H1 (cell line): ENCODE results near the gene KIF5C. TPM values are rescaled to one million over a fixed set of nuclear protein-coding genes. Genes with fewer than 3 reads are reported as not detected.

Experiments used
- CTCF ChIA-PET: fragments of 300-600 bp; sonication (Branson Sonifier 250); formaldehyde crosslinking; loops from one replicate; lab custom pipeline; 2021; ENCODE audit not compliant: partially characterized antibody; lab: Charles Lee
- POLR2A ChIA-PET: fragments of 300-600 bp; sonication (Branson Sonifier 250); formaldehyde crosslinking; loops from one replicate; lab custom pipeline; 2021; ENCODE audit warnings: inconsistent platforms; ENCODE audit not compliant: partially characterized antibody; lab: Charles Lee
- DNase-seq, 2 experiments: peaks; one replicate each; pipeline versions ENCODE4 v3.0.0 to v3.0.0-alpha.2; 2010 to 2022; ENCODE audit warnings: low spot score in 2 of 2, low read depth in 1 of 2, mixed read lengths in 1 of 2
- FAIRE-seq: peaks from 2 replicates; lab custom pipeline; 2011; peaks lifted over from hg19 to GRCh38; lab: Jason Lieb, UNC
- H2AFZ ChIP-seq: 2 replicates; pipeline ENCODE4 v1.8.1; 2012; ENCODE audit warnings: low read length, inconsistent platforms
- H2AK5ac ChIP-seq: 2 replicates; pipeline ENCODE4 v1.6.1; 2013; ENCODE audit warnings: low read depth, low read length
- H2BK120ac ChIP-seq: replicated peaks from 2 replicates; pipeline ENCODE3; 2013; ENCODE audit warnings: low read depth, low read length, inconsistent platforms
- H2BK12ac ChIP-seq: 2 replicates; pipeline ENCODE4 v1.6.1; 2013; ENCODE audit warnings: low read depth, low read length
- H2BK15ac ChIP-seq: 2 replicates; pipeline ENCODE4 v1.6.1; 2013; ENCODE audit warnings: low read length
- H2BK20ac ChIP-seq: 2 replicates; pipeline ENCODE4 v1.6.1; 2013; ENCODE audit warnings: low read length
- H2BK5ac ChIP-seq: 2 replicates; pipeline ENCODE4 v1.6.1; 2013; ENCODE audit warnings: low read depth, low read length
- H3K14ac ChIP-seq: 2 replicates; pipeline ENCODE4 v1.6.1; 2013; ENCODE audit warnings: inconsistent platforms; ENCODE audit not compliant: insufficient read length
- H3K18ac ChIP-seq: 2 replicates; pipeline ENCODE4 v1.6.1; 2013; ENCODE audit warnings: low read length; ENCODE audit errors: extremely low read depth
- H3K23ac ChIP-seq: 2 replicates; pipeline ENCODE4 v1.6.1; 2013; ENCODE audit warnings: inconsistent platforms; ENCODE audit not compliant: insufficient read length
- H3K23me2 ChIP-seq: 2 replicates; pipeline ENCODE4 v1.6.1; 2013; ENCODE audit warnings: low read depth, low read length
- H3K27ac ChIP-seq: 2 replicates; pipeline ENCODE4 v1.6.1; 2011; ENCODE audit warnings: low read depth, low read length, inconsistent platforms
- H3K27me3 ChIP-seq, 4 experiments: replicated peaks in 1 of 4; 1 replicate in 1 of 4; 2 replicates in 3 of 4; pipeline versions ENCODE4 v1.6.1 to v1.8.1; 2011 to 2013; ENCODE audit warnings: low read length in 3 of 4, mild to moderate bottlenecking in 3 of 4, inconsistent platforms in 2 of 4, mixed read lengths in 2 of 4, moderate library complexity in 1 of 4; ENCODE audit not compliant: control insufficient read depth in 3 of 4, insufficient read depth in 3 of 4; ENCODE audit errors: extremely low read depth in 1 of 4
- H3K36me3 ChIP-seq, 4 experiments: 2 replicates each; pipeline versions ENCODE4 v1.6.1 to v1.8.1; 2011 to 2013; ENCODE audit warnings: mild to moderate bottlenecking in 4 of 4, low read length in 3 of 4, moderate library complexity in 2 of 4, control low read depth in 1 of 4, inconsistent platforms in 1 of 4; ENCODE audit not compliant: insufficient read depth in 4 of 4, control insufficient read depth in 2 of 4
- H3K4ac ChIP-seq: replicated peaks from 2 replicates; pipeline ENCODE3; 2013; ENCODE audit warnings: low read length, low read depth, mixed read lengths, inconsistent platforms; ENCODE audit not compliant: insufficient read length
- H3K4me1 ChIP-seq, 4 experiments: replicated peaks in 1 of 4; 1 replicate in 1 of 4; 2 replicates in 3 of 4; pipeline versions ENCODE4 v1.6.1 to v1.8.1; 2011 to 2013; ENCODE audit warnings: low read length in 3 of 4, inconsistent platforms in 2 of 4, mixed read lengths in 1 of 4; ENCODE audit not compliant: insufficient read depth in 4 of 4, control insufficient read depth in 3 of 4
- H3K4me2 ChIP-seq, 2 experiments: 2 replicates each; pipeline versions ENCODE4 v1.6.1 to v1.8.1; 2011 to 2013; ENCODE audit warnings: low read depth in 2 of 2, low read length in 2 of 2, control low read depth in 1 of 2, inconsistent platforms in 1 of 2, mild to moderate bottlenecking in 1 of 2; ENCODE audit not compliant: insufficient read depth in 1 of 2
- H3K4me3 ChIP-seq, 4 experiments: fragments of 200-600, 300-600 bp in 1 of 4; sonication (generic), shearing (Covaris generic), sonication (Bioruptor Twin) in 1 of 4; 2 replicates each; pipeline versions ENCODE4 v1.5.1 to v1.8.1; 2011 to 2016; ENCODE audit warnings: low read length in 4 of 4, low read depth in 3 of 4, control low read depth in 2 of 4, inconsistent platforms in 2 of 4, mild to moderate bottlenecking in 2 of 4, mixed read lengths in 1 of 4, moderate library complexity in 1 of 4; ENCODE audit not compliant: insufficient read depth in 2 of 4; ENCODE audit errors: extremely low read depth in 1 of 4
- H3K56ac ChIP-seq: replicated peaks from 2 replicates; pipeline ENCODE3; 2013; ENCODE audit warnings: low read depth, mild to moderate bottlenecking, mixed read lengths, low read length, inconsistent platforms; ENCODE audit not compliant: insufficient read length
- H3K79me1 ChIP-seq: 2 replicates; pipeline ENCODE4 v1.6.1; 2013; ENCODE audit warnings: low read depth, low read length, control low read depth
- H3K79me2 ChIP-seq, 2 experiments: 2 replicates each; pipeline versions ENCODE4 v1.6.1 to v1.8.1; 2012 to 2013; ENCODE audit warnings: low read length in 2 of 2, mild to moderate bottlenecking in 2 of 2, inconsistent platforms in 1 of 2; ENCODE audit not compliant: insufficient read depth in 2 of 2, control insufficient read depth in 1 of 2
- H3K9ac ChIP-seq, 4 experiments: replicated peaks in 1 of 4; 1 replicate in 1 of 4; 2 replicates in 3 of 4; pipeline versions ENCODE4 v1.6.1 to v1.8.1; 2011 to 2013; ENCODE audit warnings: low read depth in 3 of 4, low read length in 3 of 4, control low read depth in 2 of 4, mild to moderate bottlenecking in 2 of 4, moderate library complexity in 2 of 4, inconsistent platforms in 1 of 4; ENCODE audit errors: extremely low read depth in 1 of 4
- H3K9me3 ChIP-seq, 2 experiments: 2 replicates each; pipeline versions ENCODE4 v1.6.1 to v1.8.1; 2012 to 2013; ENCODE audit warnings: mild to moderate bottlenecking in 2 of 2, moderate library complexity in 2 of 2, control low read depth in 1 of 2, inconsistent platforms in 1 of 2, low read depth in 1 of 2, low read length in 1 of 2, mixed read lengths in 1 of 2; ENCODE audit not compliant: insufficient read depth in 2 of 2
- H4K20me1 ChIP-seq, 2 experiments: replicated peaks in 1 of 2; 2 replicates each; pipeline versions ENCODE3 to v1.8.1; 2011 to 2013; ENCODE audit warnings: inconsistent platforms in 2 of 2, low read length in 2 of 2, mild to moderate bottlenecking in 1 of 2; ENCODE audit not compliant: insufficient read depth in 2 of 2, control insufficient read depth in 1 of 2
- H4K5ac ChIP-seq: 2 replicates; pipeline ENCODE4 v1.6.1; 2013; ENCODE audit warnings: low read length, low read depth, mixed read lengths, inconsistent platforms; ENCODE audit not compliant: insufficient read length
- H4K8ac ChIP-seq: 2 replicates; pipeline ENCODE4 v1.8.0; 2013; ENCODE audit warnings: mild to moderate bottlenecking, moderate library complexity, low read length, inconsistent platforms; ENCODE audit not compliant: insufficient read depth; ENCODE audit errors: extremely low read depth
- H4K91ac ChIP-seq: replicated peaks from 2 replicates; pipeline ENCODE3; 2013; ENCODE audit warnings: low read length, mixed read lengths, inconsistent platforms; ENCODE audit not compliant: insufficient read length
- ATF2 ChIP-seq: IDR thresholded peaks from 2 replicates; pipeline ENCODE4 v1.6.1; 2012; ENCODE audit warnings: low read length, inconsistent platforms
- EGR1 ChIP-seq: IDR thresholded peaks from 2 replicates; pipeline ENCODE4 v1.6.1; 2011; ENCODE audit warnings: low read depth, low read length, borderline replicate concordance
- EZH2 ChIP-seq: fragments of 200-600 bp; sonication (generic); IDR thresholded peaks from 2 replicates; pipeline ENCODE4 v1.7.1; 2012; ENCODE audit warnings: low read depth, mild to moderate bottlenecking, moderate library complexity, low read length, inconsistent platforms; ENCODE audit not compliant: severe bottlenecking
- HDAC6 ChIP-seq: IDR thresholded peaks from one replicate; pipeline ENCODE4 v1.7.1; 2012; ENCODE audit warnings: low read depth, mild to moderate bottlenecking, inconsistent platforms, low read length, moderate library complexity
- KDM1A ChIP-seq: fragments of 200-600, 300-600 bp; sonication (generic); IDR thresholded peaks from 2 replicates; pipeline ENCODE4 v1.7.1; 2016; ENCODE audit warnings: mild to moderate bottlenecking, low read length, borderline replicate concordance
- PHF8 ChIP-seq: fragments of 200-600 bp; sonication (generic); conservative IDR thresholded peaks from 2 replicates; pipeline ENCODE4 v1.7.1; 2012; ENCODE audit warnings: low read depth, mild to moderate bottlenecking, inconsistent platforms, low read length, moderate library complexity
- RBBP5 ChIP-seq: IDR thresholded peaks from 2 replicates; pipeline ENCODE4 v1.7.1; 2012; ENCODE audit warnings: low read depth, mild to moderate bottlenecking, inconsistent platforms, low read length, moderate library complexity, borderline replicate concordance
- SAP30 ChIP-seq: fragments of 300-600 bp; sonication (generic); IDR thresholded peaks from 2 replicates; pipeline ENCODE4 v1.7.1; 2012; ENCODE audit warnings: low read length, moderate library complexity, mild to moderate bottlenecking, inconsistent platforms; ENCODE audit not compliant: insufficient read depth, insufficient replicate concordance
- SUZ12 ChIP-seq: fragments of 200-600 bp; sonication (generic); IDR thresholded peaks from 2 replicates; pipeline ENCODE4 v1.6.1; 2012; ENCODE audit warnings: mild to moderate bottlenecking, inconsistent platforms, low read length, moderate library complexity, mixed read lengths
- TCF12 ChIP-seq: IDR thresholded peaks from 2 replicates; pipeline ENCODE4 v1.6.1; 2011; ENCODE audit warnings: low read depth, mild to moderate bottlenecking, low read length
- USF2 ChIP-seq: IDR thresholded peaks from 2 replicates; pipeline ENCODE4 v1.6.1; 2011; ENCODE audit warnings: low read length, improper control_type of control experiment
- WGBS, 2 experiments: shearing (Covaris generic) in 1 of 2; methylation state at CpG; one replicate each; pipeline versions ENCODE4 v1.1.6 to v1.1.7; 2013 to 2015; ENCODE audit warnings: low lambda C conversion rate in 2 of 2, mixed read lengths in 2 of 2, inconsistent platforms in 1 of 2, low coverage in 1 of 2, missing lambda C conversion rate in 1 of 2; ENCODE audit not compliant: insufficient replicate concordance in 2 of 2, insufficient coverage in 1 of 2, insufficient read length in 1 of 2; ENCODE audit errors: extremely low coverage in 1 of 2, missing lambda C conversion rate in 1 of 2; 5-methylcytosine and 5-hydroxymethylcytosine counted together
- polyA plus RNA-seq, 7 experiments: library from polyadenylated mRNA; depleted of rRNA in 3 of 7; stranded (reverse) in 5 of 7; unstranded in 2 of 7; fragments of >200 nt in 5 of 7; fragments of 200-250 nt in 2 of 7; gene quantifications; 1 replicate in 5 of 7; 2 replicates in 1 of 7; 4 replicates in 1 of 7; pipeline versions ENCODE4 v1.2.1 to v1.2.3, GENCODE V29; 2011 to 2013; ENCODE audit warnings: missing spikeins in 2 of 7, mixed read lengths in 2 of 7
- total RNA-seq: library from RNA; stranded (reverse); fragmentation: NEBNext Ultra II Directional; extraction: Animal tissue kit (Norgen Biotek cat#: 25700); gene quantifications from 2 replicates; pipeline ENCODE4 v1.2.1, GENCODE V29; 2021

The KIF5C gene
- total and polyA plus RNA-seq, 2 of the 8 experiments (the other 6 are each of a cell fraction or from before 2014, with no cell fraction given) = 16.3 to 66.4 TPM

GRCh38 chr2:148952621-148953020 lies 77.6 kb downstream of the KIF5C start:
- POLR2A ChIA-PET = no interaction called here
- H2AFZ ChIP-seq = no peak overlapping the region
- no peak overlapping the region for H2BK20ac ChIP-seq
- no peak overlapping the region for H3K18ac ChIP-seq
- no peak overlapping the region for H4K5ac ChIP-seq
- no peak overlapping the region for H3K23ac ChIP-seq
- H3K9me3 ChIP-seq = no peaks in the 10 kb centered on the region
- no peak overlapping the region for H2BK12ac ChIP-seq
- no peak overlapping the region for H3K27ac ChIP-seq
- H4K91ac ChIP-seq = no peak overlapping the region
- H2BK15ac ChIP-seq = no peak overlapping the region
- CTCF ChIA-PET = interaction anchor here (1.1 to 1.6 kb wide), 2 partner anchors 9 to 26 kb away, joined by 4 to 5 read pairs; no protein-coding TSS in a partner anchor
- H3K79me1 ChIP-seq = 0 out of 2 replicates have a peak, but pooled peaks cover under 1% of the 10 kb centered on the region
- FAIRE-seq (no peak), DNase-seq (no peak)
- H3K56ac ChIP-seq = no peak overlapping the region
- H2AK5ac ChIP-seq = no peak overlapping the region
- H3K27me3 ChIP-seq = no peaks in the 10 kb centered on the region
- H3K23me2 ChIP-seq = no peaks in the 10 kb centered on the region
- H3K4me3 ChIP-seq = no peak overlapping the region
- no peaks in the 10 kb centered on the region for H3K4me1 ChIP-seq
- no peak overlapping the region for H3K4ac ChIP-seq
- WGBS, 2 experiments = 93% methylated on average over 5 of the region's 5 CpGs; no CpG with 5 or more reads in 1 of the 2 experiments
- H4K8ac ChIP-seq = no peak overlapping the region
- no peak overlapping the region for H2BK120ac ChIP-seq
- no peak overlapping the region for H3K9ac ChIP-seq
- H3K36me3 ChIP-seq = peaks cover 0 to 45% (median 32%) of the 10 kb centered on the region in 4 experiments; a peak in 7 of 8 replicates
- H3K4me2 ChIP-seq = no peak overlapping the region
- no peaks in the 10 kb centered on the region for H3K79me2 ChIP-seq
- peaks cover 1 to 3% of the 10 kb centered on the region in 2 experiments for H4K20me1 ChIP-seq
- no peak overlapping the region for H2BK5ac ChIP-seq
- no peak overlapping the region for H3K14ac ChIP-seq
- TF ChIP-seq EGR1 = no peak
- TF ChIP-seq ATF2 = no peak
- no peak for TF ChIP-seq KDM1A
- TF ChIP-seq SAP30 = no peak
- no peak for TF ChIP-seq PHF8
- no peak for TF ChIP-seq HDAC6
- TF ChIP-seq TCF12 = no peak
- no peak for TF ChIP-seq USF2
- no peak for TF ChIP-seq RBBP5
- TF ChIP-seq SUZ12 = no peak
- TF ChIP-seq EZH2 = no peak
